Ecto neural progenitor cell (in vitro differentiated cells): Measurements from ENCODE around the gene MNAT1.
"Not testable (repeated sequence)": the region's sequence is repeated elsewhere in the genome, so short reads cannot be mapped to it uniquely, and the experiment has no call there.

Experiments used
- DNase-seq: peaks from one replicate; pipeline ENCODE4 v3.0.0-alpha.2; 2018; ENCODE audit warnings: low spot score

Gene MNAT1

DNA sequence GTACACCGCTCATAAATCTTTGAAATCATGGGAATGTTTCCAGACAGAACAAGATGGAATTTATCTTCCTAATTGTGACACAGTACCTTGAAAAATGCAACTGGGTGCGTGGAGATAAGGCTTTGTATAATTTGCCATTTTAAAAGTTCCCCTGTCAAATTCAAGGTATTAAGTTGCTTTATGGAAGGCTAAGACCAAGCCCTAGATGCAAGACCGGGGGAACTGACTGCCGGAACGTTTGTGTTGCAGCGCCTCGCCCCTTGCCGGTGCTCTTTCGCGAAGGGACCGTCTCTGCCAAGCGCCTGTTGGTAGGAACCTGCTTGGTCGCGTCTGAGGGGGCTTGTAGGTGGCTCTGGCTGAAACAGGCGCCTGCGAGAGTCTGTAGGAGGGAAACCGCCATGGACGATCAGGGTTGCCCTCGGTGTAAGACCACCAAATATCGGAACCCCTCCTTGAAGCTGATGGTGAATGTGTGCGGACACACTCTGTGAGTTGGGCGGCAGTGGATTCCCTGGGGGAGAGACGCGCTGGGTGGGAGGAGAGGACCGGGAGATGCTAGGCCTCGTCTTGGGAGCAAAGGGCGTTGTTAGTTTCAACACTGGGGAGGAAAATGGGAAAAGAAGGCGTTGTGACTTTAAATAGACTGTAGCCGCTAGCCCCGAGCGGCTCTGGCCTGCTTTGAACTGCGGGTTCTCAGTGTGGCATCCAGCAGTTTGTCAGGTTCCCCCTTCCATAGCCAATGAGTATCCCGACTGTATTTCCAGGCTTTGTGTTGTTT, at the start of gene MNAT1:
MNAT1 (plus strand) TSS at position 297 of the 778 bp plus-strand sequence; CDS start at position 399, 102 bp downstream.
- peak; percentile 92 for DNase-seq

GRCh38 chr14:60686865-60687264, 47.7 kb upstream of the MNAT1 start:
- no peak for DNase-seq

DNA sequence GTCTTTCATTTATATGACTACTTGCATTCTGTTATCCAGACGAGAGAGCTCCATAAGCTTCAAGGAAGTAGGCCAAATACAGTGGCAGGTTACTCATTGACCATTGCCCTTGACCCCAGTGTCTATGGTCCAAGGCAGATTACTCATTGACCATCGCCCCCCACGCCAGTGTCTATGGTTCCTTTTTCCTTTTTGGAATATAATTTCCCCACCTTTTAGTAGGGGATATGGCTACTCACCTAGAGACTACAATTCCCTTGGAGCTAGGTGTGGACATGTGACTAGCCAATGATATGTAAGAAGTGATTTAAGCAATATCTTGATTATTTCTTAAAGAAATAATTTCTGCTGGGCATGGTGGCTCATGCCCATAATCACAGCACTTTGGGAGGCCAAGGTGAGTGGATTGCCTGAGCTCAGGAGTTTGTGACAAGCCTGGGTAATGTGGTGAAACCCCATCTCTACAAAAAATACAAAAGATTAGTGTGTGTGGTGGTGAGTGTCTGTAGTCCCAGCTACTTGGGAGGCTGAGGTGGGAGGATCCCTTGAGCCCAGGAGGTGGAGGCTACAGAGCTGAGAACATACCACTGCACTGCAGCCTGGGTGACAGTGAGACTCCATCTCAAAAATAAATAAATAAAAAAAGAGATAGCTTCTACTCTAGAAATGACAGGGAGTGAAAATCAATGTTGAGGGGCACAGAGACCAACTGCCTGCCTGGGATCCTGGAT, 43.0 kb upstream of the MNAT1 start:
- no peak for DNase-seq

- no peak for DNase-seq
Measured at GRCh38 chr14:60695327-60695726, 39.2 kb upstream of the MNAT1 start.

DNA sequence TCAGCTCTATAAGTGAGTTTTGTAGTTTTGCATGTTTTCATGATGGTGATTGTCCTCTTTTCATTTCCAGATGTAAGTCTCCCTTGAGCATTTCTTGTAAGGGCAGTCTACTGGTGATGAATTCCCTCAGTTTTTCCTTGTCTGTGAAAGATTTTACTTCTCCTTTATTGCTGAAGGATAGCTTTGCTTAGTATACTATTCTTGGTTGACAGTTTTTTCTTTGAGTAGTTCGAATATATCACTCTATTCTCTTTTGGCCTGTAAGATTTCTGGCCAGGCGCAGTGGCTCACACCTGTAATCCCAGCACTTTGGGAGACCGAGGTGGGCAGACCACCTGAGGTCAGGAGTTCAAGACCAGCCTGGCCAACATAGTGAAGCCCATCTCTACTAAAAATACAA, 34.0 kb upstream of the MNAT1 start:
- DNase-seq, result no peak

DNA sequence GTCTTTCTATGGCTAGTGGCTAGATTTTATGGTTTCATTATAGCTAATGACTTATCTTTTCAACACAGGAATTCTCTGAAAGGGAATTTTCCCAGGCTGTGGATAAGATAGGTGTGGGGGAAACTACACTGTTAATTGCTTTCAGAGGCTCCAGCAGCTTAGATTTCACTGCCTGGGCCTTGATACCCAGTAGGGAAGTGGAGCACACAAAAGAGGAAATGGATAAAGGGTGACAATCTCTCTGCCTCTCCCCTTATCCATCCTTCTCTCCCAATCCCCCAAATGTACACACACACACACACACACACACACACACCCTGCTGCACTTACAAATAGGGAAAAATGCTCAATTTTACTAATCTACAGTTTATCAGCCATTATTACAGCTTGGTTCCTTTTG, 29.5 kb upstream of the MNAT1 start:
- DNase-seq, result no peak

DNA sequence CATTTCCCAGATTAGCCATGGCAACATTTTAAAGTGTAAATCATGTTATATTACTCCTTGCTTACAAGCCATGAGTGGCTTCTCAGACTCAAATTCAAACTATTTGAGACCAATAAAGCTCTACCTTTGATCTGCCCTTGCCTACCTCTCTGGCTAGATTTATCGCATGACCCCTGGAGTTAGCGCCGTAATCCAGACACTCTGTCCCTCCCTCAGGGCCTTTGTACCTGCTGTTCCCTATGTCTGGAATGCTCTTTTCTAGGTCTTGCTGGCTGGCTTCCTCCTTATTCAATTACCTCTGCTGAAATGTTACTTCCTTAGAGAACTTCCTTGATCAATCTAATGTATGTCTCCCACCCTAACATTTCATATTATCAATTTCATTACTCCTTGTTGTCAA, 26.7 kb upstream of the MNAT1 start:
- DNase-seq, result no peak

DNA sequence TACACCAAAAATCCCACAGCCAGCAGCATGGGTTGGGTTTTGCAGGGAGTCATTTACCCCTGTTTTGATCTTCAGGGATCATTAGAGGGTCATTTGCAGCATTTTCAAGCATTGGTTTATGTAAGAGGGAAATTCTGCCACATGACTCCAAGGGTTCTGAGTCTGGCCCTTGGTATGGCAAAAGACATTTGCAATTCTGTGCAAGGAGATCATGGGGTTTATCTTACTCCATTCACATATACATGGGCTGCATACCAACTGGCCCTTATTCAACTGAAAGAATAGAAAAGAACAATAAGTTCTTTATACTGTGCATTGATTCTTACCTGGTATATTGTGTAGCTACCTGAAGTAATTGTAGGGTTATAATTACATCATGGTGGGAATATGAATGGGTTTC, 24.1 kb upstream of the MNAT1 start:
- no peak for DNase-seq

GRCh38 chr14:60713513-60713912, 21.0 kb upstream of the MNAT1 start:
- no peak for DNase-seq

DNA sequence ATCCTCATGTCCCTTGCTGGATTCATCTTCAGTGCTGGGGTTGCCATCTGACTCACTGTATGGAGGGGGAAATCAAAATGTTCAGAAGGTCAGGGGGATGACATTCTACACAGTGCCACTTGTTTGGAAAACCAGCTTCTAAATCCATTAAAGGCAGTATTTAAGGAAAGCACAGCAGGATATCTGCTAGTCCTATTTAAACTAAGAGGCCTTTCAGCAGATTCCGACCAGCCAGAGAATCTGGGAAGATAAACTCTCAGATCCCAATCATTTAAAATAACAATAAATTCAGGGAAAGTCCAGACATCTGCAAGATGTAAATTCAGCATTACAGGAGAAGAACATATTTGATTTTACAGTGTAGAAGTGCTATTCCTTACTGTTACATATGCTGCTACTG, 14.2 kb upstream of the MNAT1 start:
- DNase-seq, result no peak

- DNase-seq, result no peak
Measured at GRCh38 chr14:60720962-60721325, 13.6 kb upstream of the MNAT1 start.

- DNase-seq, result peak; percentile 77
Measured at GRCh38 chr14:60721326-60722106, 13.0 kb upstream of the MNAT1 start.

DNA sequence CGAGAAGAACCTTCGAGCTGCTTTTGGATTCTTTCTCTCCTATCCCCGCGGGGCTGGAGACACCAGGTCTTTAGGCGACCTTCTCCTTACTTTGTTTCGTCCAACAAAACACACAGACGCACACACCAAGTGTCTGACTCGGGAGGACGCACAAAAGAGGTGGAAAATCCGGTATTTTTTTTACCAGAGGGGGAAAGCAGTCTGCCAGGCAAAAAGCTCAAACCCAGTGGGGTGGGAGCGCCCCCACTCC, 12.5 kb upstream of the MNAT1 start:
- no peak for DNase-seq

DNA sequence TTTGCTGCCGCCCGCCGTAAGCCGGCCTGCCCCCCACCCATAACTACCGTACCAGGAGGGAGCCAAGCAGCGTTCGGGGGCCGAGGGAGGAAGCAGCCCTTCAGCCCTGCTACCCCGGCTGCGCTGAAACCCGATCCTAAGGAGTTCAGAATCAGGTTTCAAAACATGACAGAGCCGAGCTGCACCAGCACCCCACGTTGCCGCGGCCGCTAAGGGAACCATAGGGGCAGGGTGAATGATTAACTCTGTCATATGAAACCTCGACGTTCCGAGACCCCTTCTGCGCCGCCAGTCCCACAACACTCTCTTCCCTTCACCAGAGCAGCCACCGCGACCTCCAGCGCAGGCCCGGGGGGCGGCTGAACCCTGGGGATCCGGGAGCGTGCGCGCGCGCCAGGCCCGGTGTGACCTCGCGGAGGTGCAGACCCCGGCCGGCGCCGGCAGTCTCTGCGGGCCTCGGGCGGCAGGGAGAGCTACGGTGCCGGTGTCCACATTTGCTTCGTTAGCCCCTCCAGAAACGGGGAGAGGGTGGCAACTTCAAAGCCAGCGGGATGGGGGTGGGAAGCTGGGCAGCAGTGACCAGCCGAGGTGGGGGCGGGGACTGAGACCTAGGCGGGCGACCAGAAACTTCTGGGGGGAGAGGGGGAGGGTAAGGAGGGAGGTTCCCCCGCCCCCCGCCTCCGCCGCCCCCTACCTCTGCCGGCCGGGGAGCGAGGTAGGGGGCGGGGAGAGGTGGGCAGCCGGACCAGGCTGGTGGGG, 12.0 kb upstream of the MNAT1 start:
- DNase-seq, result no peak

- peak; percentile 77 for DNase-seq
Measured at GRCh38 chr14:60723116-60723906, 11.2 kb upstream of the MNAT1 start.

DNA sequence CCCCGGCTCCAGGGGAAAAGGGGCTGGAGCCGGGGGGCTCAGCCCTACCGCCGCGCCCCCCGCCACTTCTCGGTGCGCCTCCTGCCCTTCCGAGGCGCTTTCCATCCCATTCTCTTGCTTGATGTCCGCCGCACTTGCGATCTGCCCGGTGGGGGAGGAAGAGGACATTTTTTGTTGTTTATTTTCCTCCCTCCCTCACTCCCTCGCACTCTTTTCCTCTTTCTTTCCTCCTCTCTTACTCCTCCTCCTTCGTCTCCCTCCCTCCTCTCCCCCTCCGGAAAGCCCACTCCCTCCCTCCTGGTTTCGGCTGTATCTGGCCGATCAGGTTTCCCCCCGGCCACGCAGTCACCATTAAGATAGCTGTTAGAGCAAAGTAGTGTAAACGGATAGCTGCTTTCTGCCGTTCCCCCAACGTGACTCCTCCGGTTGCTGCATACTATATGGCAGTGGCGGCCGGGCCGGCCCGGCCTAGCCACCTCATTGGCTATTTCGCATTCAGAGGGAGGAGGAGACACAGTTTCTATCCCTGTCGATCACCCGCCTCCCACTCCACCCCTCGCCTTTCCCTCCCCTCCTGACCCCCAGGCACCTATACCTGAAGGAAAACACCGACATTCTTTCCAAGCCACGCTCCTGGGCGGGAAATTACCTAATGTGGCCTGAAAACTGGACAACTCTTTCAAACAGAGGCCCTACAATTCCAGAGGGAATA, 10.5 kb upstream of the MNAT1 start, which contains the start of gene SIX4:
SIX4 (minus strand) TSS at position 445 of the 712 bp plus-strand sequence; CDS start at position 168, 277 bp downstream.
- DNase-seq, result peak; percentile 88

DNA sequence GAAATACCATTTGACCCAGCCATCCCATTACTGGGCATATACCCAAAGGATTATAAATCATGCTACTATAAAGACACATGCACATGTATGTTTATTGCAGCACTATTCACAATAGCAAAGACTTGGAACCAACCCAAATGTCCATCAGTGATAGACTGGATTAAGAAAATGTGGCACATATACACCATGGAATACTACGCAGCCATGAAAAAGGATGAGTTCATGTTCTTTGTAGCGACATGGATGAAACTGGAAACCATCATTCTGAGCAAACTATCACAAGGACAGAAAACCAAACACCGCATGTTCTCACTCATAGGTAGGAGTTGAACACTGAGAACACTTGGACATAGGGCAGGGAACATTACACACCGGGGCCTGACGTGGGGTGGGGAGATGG, 3.3 kb upstream of the MNAT1 start:
- not testable (repeated sequence) for DNase-seq

DNA sequence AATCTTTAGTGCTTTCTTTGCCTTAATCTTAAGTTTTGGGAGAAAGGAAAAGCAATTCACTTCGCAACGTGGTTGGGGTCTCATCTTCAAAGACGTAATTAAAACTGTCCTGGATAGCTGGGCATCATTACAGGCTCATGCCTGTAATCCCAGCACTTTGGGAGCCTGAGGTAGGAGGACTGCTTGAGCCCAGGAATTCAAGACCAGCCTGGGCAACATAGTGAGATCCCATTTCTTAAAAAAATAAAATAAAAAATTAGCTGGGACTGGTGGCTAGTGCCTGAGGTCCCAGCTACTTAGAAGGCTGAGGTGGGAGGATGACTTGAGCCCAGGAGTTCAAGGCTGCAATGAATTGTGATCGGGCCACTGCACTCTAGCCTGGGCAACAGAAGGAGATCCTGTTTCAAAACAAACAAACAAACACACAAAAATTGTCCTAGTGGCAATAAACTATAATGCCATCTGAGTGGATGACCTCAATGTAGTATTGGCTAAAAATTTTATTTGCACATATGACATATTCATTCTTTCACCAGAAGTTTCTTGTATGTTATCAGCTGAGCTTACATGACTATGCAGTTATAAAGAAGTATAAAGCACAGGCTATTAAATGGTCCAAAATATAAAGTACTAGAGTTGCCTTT, 1.6 kb upstream of the MNAT1 start:
- no peak for DNase-seq

DNA sequence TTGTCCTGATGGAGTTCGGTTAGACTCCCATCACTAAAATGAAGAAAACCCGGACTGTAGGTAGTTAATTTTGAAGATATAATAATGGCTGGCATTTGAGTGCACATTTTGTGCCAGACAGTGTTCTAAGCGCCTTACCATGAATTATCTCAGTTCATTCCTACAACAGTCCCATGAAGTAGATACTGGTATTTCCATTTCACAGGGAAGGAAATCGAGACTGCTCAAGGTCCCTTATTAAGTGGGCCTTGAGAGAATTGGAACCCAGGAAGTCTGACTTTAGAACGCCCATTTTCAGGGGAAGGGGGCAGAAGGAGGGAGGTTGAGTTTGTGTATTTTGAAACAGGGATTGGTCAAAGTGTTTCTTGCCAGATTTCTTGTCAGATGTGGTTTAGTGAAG, 855 bp downstream of the MNAT1 start:
- no peak for DNase-seq

DNA sequence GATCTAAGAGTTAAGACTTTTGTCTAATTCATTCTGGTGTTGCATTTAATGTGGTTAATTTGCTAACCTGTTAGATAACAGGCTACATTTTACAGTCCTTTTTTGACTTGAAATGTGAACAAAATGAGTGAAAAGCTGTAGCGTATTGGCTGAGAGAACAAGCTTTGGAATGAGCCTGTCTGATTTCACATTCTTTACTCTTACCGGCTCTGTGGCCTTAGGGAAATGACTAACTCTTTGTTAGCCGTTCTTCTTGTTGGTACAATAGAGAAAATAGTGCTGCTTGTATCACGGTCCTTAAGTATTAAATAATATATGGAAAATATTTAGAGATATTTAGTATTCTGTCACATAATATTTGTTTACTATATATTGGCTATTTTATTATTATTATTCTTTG, 1.9 kb downstream of the MNAT1 start:
- no peak for DNase-seq
